GM21526 (cell line): Measurements from ENCODE around the gene BARX1.
"Not testable (repeated sequence)": the region's sequence is repeated elsewhere in the genome, so short reads cannot be mapped to it uniquely, and the experiment has no call there.

Experiments used
- ATAC-seq: cut with Tn5 transposase; IDR thresholded peaks from one replicate; pipeline ENCODE4 v1.9.1; 2021; ENCODE audit warnings: moderate library complexity; ENCODE audit not compliant: unreplicated experiment, low FRiP score

The BARX1 gene, protein sequence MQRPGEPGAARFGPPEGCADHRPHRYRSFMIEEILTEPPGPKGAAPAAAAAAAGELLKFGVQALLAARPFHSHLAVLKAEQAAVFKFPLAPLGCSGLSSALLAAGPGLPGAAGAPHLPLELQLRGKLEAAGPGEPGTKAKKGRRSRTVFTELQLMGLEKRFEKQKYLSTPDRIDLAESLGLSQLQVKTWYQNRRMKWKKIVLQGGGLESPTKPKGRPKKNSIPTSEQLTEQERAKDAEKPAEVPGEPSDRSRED

DNA sequence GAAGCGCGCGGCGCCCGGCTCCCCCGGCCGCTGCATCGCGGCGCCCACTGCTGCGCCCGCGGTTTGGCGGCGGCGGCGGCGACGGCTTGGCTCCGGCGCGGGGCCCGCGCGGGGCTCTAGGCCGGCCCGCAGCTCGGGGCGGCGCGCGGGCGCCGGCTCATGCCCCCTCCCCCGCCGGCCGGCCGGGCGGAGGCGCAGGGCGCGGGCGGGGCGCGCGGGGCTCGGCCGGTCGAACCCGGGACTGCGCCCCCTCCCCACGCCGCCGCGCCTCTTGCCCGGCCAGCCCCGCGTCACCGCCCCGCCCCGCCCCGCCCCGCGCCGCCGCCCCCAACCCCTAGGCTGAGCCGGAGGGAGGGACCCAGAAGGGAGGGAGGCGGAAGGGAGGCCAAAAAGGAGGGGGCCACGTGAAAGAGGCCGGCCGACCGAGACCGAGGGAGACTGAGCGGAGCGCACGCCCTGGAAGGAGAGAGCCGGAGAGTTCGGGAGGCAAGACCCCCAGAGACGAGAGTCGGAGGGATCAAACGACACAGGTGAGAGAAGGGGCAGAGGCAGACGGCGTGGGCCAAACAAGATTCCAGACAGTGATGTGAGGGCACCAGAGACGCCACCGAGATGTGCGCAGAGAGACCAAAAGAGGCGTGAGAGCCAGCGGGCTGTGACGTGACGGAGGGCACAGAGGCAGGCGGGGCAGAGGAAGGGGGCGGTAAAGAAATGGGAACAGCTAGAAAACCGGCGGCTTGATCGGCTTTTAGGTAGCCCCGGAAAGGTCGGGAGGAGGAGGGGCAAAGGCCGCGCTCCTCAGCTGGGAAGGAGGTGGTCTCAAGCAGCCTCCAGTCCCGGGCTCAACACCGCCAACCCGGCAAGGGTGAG lies at the start of gene BARX1:
Gene BARX1, minus strand, starts transcription at position 245 of the 870 bp plus-strand sequence. Its CDS starts 209 bp downstream, at position 36.
- ATAC-seq, result no peak

DNA sequence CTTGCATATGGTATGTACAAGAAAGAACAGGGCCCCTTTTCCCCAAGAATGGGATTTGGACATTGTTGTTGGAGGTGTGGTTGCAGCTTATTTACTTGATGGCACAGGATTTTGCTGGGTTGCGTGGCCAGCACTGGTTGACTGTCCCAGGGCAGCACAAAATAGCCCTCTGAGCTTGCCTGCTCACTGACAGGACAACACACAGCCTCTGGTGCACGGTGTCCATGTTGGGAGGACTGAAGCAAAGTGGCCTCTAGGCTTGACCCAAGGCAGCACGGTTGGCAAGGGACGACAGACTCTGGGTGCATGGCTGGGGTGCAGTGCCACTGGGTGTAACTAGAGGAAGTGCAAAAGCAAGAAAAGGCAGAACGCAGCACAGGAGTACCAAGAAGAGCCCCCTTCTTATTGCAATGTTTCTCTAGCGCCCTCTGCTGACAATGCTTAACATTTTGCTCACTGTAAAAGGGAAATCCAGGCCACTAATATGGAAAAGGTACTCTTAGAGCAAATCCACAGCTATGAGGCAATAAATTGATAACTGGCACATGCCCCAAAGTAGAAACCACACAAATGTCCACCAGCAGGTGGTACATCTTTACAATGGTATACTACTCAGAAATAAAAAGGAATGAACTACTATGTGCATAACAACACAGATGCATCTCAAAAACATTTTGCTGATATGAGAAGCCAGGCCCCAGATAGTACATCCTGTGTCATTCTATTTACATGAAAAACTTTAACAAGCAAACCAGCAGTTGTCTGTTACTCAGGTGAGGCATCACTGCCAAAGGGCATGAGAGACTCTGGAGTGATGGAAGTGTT lies 47.4 kb upstream of the BARX1 start:
- no peak for ATAC-seq

DNA sequence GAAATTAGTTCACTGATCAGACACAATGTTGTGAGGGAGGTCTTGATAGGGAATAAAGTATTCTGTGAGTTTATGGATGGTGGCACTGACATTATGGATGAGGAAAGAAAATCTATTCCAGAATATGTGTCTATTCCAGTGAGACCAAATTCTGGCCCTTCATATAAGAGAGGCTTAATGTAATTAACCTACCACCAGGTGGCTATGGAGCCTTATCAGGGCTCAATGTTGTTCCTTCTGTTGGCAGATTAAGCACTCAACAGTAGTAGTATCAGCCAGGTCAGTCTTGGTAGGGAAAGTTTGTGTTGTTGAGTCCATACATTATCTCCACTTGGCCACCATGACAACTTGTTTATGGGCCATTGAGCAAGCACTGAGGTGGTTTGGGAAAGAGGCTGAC lies 41.7 kb upstream of the BARX1 start:
- ATAC-seq, result no peak

GRCh38 chr9:93996367-93996766 lies 41.2 kb upstream of the BARX1 start:
- no peak for ATAC-seq

DNA sequence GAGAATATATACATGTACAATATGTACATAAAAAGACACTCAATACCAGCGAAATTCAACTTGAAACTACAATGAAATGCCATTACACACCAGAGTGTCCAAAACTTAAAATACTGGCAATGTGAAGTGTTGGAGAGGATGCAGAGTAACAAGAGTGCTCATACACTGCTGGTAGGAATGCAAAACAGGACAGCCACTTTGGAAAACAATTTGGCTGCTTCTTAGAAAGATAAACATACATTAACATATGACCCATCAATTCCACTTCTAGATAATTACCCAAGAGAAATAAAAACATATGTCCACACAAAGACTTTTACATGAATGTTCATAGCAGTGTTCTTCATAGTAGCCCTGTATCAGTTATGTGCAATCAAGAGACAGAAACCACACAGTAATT lies 39.4 kb upstream of the BARX1 start:
- no peak for ATAC-seq

GRCh38 chr9:93994132-93994531 lies 39.0 kb upstream of the BARX1 start:
- no peak for ATAC-seq

- ATAC-seq, result no peak
Measured at GRCh38 chr9:93992830-93993229, 37.7 kb upstream of the BARX1 start.

GRCh38 chr9:93990448-93990847 lies 35.3 kb upstream of the BARX1 start:
- ATAC-seq, result no peak

DNA sequence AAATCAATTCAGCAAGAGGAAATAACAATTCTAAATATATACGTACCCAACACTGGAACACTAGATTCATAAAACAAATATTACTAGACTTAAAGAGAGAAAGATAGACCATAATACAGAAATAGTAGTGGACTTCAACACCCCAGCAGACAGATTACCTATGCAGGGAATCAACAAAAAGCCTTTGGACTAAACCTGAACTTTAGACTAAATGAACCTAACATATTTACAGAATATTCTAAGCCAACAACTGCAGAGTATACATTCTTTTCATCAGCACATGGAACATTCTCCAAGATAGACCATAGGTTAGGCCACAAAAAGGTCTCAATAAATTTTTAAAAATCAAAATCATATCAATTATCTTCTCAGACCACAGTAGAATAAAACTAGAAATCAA lies 32.9 kb upstream of the BARX1 start:
- ATAC-seq, result no peak

GRCh38 chr9:93984860-93985259 lies 29.7 kb upstream of the BARX1 start:
- no peak for ATAC-seq

GRCh38 chr9:93983875-93984274 lies 28.7 kb upstream of the BARX1 start:
- ATAC-seq, result no peak

DNA sequence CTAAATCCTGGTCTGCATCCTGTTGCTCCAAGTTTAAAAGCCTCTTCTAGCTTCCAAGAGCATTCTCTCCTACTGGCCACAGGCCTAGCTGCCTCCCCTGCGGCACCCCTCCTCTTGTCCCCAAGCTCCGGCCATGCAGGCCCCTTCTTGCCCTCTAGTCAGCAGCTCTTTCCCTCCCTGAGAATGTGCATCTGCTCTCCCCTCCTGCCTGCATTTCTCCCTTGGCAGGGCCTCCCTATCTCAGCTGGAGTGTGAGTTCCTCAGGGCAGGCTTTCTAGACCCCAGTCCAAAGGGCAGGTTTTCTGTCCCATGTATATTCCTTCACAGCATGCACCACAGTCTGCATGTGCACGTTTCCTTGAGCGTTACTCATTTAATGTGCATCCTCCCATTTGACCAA lies 24.6 kb upstream of the BARX1 start:
- ATAC-seq, result no peak

GRCh38 chr9:93978551-93978950 lies 23.4 kb upstream of the BARX1 start:
- ATAC-seq, result no peak

DNA sequence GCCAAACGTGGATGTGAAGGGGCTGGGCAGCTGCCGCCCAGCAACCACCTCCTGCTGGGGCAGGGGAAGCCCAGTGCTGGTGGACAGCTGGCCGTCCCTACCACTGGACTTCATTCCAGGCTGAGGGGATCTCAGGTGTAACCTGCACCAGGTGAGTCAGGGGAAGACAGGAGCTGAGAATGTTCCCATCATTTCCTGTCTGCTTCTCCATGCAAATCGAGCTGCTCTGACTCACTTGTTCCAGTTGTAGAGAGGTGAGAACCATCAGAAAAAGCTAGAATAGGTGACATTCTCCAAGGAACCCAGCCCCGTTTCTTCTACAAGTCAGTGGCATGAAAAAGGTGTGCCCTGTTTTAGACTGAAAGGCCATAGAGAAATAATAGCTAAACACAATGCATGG lies 21.8 kb upstream of the BARX1 start:
- ATAC-seq, result no peak

- ATAC-seq, result no peak
Measured at GRCh38 chr9:93976081-93976480, 20.9 kb upstream of the BARX1 start.

DNA sequence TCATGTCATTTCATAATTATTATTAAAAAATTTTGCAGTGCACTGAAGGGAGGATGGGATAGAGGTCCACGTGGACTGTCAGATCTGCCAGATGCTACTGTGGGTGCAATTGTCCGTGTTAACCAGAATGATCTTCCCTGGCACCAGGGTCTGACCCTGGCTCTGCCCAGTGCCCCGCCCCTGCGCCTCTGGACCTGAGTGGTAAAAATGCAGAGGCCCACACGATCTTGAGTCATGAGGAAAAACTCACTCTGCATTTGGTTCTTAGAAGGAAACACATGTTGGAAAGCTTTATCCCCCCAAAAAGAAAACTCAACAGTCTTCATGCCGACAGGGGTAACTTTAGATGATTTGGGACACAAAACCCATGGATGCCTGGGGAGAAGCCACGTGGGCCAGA lies 20.1 kb upstream of the BARX1 start:
- no peak for ATAC-seq

DNA sequence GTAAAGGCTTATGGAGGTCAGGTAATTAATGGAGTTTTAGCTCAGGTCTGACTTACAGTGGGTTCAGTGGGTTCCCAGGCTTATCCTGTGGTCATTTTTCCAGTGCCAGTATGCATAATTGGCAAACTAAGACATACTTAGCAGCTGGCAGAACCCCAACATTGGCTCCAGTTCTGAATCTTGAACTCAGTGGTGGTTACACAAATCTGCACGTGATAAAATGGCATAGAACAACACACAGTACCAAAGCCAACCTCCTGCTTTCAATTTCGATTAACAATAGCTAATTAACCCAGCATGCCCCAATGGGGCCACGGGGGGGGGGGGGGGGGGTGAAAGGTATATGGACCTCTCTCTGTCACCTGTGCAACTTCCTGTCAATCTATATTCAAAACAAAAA lies 19.0 kb upstream of the BARX1 start:
- ATAC-seq, result no peak

- not testable (repeated sequence) for ATAC-seq
Measured at GRCh38 chr9:93972655-93973054, 17.5 kb upstream of the BARX1 start.

DNA sequence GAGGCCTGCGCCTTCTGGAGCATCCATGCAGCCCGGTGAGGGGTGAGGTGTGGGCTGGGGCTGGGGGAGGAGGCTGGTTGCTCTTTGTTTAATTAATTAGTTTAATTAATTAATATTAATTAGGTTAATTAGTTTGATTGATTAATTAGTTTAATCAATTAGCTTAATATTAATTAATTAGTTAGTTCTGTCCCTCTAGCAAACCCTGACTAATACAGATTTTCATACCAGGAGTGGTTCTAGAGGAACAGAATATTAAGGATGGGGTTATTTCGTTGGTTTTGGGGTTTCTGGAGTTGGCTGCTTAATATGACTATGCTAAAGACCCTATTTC lies 14.1 kb upstream of the BARX1 start:
- ATAC-seq, result no peak

- no peak for ATAC-seq
Measured at GRCh38 chr9:93968451-93969327, 13.5 kb upstream of the BARX1 start.
